ENCODE measurements around the gene TVP23A. TPM values are rescaled to one million over a fixed set of nuclear protein-coding genes. Genes with fewer than 3 reads are reported as not detected.

Gene TVP23A
- total RNA-seq, 1 donor from 2014 or later = 0.22 TPM

Other genes starting within 250 kb of the TVP23A start
- not detected in 2 replicates for gene EMP2, start 238.2 kb downstream of the TVP23A start, total RNA-seq
- gene TEKT5, start 123.9 kb downstream of the TVP23A start, total RNA-seq = not detected in 2 replicates
- 39.4 and 40.9 TPM in 2 replicates for gene NUBP1, start 75.0 kb downstream of the TVP23A start, total RNA-seq
- gene CIITA, start 58.4 kb upstream of the TVP23A start, total RNA-seq = 64.9 and 67.8 TPM in 2 replicates
- 27.6 and 29.2 TPM in 2 replicates for gene DEXI, start 123.7 kb upstream of the TVP23A start, total RNA-seq
- 39.2 and 40.4 TPM in 2 replicates for gene CLEC16A, start 125.8 kb upstream of the TVP23A start, total RNA-seq